ENCODE results near the gene FYTTD1.

The FYTTD1 gene

DNA sequence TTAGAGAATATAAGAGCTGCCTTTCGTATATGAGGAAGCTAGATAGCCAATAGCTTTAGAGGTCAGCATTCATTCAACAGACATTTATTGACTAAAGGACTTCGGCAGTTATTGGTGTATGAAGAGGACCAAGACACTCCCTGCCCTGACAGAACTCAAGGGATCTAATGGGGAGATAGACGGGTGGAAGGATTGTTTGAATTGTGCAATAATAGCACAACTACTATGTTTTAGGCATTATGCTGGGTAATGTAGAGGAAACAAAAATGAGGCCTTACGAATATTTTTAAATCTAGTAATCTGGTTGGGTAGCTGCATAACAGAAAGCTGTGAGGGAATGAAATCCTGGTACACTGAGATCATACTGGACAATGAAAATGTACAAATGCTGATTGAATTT, 46.4 kb downstream of the FYTTD1 start:
- H3K4me3 ChIP-seq (replicated peaks in 1 of 2; ENCODE audit: low read depth in 2 of 2, low read length in 2 of 2) = no peak overlapping the region
- TF ChIP-seq, protein P1, sequence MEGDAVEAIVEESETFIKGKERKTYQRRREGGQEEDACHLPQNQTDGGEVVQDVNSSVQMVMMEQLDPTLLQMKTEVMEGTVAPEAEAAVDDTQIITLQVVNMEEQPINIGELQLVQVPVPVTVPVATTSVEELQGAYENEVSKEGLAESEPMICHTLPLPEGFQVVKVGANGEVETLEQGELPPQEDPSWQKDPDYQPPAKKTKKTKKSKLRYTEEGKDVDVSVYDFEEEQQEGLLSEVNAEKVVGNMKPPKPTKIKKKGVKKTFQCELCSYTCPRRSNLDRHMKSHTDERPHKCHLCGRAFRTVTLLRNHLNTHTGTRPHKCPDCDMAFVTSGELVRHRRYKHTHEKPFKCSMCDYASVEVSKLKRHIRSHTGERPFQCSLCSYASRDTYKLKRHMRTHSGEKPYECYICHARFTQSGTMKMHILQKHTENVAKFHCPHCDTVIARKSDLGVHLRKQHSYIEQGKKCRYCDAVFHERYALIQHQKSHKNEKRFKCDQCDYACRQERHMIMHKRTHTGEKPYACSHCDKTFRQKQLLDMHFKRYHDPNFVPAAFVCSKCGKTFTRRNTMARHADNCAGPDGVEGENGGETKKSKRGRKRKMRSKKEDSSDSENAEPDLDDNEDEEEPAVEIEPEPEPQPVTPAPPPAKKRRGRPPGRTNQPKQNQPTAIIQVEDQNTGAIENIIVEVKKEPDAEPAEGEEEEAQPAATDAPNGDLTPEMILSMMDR (IDR thresholded peaks at IDR 0.05; ENCODE audit: low read depth, low read length) = no peak
- no peak for DNase-seq (ENCODE audit: low read depth in 2 of 2)

DNA sequence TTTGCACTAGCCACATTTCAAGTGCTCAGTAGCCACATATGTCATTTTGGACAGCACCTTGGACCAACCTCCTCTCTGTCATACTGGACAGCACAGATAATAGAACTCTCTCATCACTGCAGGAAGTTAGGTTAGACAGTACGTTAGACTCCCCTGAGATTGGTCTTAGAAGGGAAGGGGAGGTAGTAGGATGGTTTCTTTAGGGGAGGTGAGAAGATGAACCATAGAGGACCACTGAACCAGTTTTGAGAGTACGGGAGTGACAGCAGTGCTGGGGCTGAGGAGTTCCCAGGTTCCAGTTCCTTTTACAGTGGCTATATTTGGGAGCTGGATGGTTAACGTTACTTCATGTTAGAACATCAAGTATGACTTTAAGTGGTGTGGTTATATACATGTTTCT, 49.2 kb downstream of the FYTTD1 start:
- DNase-seq (ENCODE audit: low read depth in 2 of 2) = no peak
- TF ChIP-seq, protein P1 (IDR thresholded peaks at IDR 0.05; ENCODE audit: low read depth, low read length) = no peak
- H3K4me3 ChIP-seq (replicated peaks in 1 of 2; ENCODE audit: low read depth in 2 of 2, low read length in 2 of 2) = no peak overlapping the region

DNA sequence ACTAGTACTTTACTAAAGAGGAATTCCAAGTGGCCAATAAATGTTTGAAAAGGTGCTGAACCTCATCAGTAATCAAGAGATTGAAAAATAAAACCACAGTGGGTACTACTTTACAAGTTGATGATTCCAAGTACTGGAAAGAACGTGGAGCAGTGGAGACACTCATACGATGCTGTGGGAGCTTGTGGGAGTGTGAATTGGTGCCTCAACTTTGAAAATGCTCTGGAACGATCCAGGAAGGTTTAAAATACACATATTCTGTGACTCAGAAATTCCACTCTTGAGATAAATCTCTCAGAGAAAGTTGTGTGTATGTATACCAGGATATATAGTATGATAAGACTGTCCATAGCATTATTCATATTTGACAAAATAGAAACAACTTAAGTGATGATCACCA, 50.7 kb downstream of the FYTTD1 start:
- peak in 1 of 2 donors; percentile 23 for DNase-seq (ENCODE audit: low read depth in 2 of 2)
- TF ChIP-seq, protein P1 (IDR thresholded peaks at IDR 0.05; ENCODE audit: low read depth, low read length) = no peak
- no peak overlapping the region for H3K4me3 ChIP-seq (replicated peaks in 1 of 2; ENCODE audit: low read depth in 2 of 2, low read length in 2 of 2)

DNA sequence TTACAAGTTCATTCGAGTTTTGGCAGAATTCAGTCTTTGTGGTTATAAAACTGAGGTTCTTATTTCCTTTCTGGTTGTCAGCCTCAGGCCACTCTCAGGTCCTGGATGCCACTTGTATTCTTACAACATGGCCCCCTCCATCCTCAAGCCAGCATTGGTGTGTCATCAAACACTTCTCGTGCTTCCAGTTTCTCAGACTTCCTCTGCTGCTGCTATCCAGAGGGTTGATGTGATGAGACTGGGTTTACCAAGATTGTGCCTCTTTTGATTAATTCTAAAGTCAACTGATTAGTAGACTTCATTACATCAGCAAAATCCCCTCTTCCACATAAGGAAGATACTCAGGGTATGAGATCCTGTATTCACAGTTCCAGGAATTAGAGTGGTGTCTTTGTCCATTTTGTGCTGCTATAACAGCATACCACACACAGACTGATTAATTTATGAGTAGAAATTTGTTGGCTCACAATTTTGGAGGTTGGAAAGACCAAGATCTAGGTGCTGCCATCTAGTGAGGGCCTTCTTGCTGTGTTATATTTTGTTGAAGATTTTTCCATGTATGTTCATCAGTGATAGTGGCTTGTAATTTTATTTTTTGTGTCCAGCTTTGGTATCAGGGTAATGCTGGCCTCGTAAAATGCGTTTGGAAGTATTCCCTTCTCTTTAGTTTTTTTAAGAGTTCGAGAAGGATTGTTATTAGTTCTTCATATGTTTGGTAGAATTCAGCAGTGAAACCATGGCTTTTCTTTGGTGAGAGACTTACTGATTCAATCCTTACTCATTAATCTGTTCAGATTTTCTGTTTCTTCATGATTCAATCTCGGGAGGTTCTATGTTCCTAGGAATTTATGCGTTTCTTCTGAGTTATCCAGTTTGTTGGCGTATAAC, 52.5 kb downstream of the FYTTD1 start:
- DNase-seq (ENCODE audit: low read depth in 2 of 2) = peak; percentile 47 to 57
- no peak overlapping the region for H3K4me3 ChIP-seq (replicated peaks in 1 of 2; ENCODE audit: low read depth in 2 of 2, low read length in 2 of 2)
- TF ChIP-seq, protein P1 (IDR thresholded peaks at IDR 0.05; ENCODE audit: low read depth, low read length) = peak; percentile 35

DNA sequence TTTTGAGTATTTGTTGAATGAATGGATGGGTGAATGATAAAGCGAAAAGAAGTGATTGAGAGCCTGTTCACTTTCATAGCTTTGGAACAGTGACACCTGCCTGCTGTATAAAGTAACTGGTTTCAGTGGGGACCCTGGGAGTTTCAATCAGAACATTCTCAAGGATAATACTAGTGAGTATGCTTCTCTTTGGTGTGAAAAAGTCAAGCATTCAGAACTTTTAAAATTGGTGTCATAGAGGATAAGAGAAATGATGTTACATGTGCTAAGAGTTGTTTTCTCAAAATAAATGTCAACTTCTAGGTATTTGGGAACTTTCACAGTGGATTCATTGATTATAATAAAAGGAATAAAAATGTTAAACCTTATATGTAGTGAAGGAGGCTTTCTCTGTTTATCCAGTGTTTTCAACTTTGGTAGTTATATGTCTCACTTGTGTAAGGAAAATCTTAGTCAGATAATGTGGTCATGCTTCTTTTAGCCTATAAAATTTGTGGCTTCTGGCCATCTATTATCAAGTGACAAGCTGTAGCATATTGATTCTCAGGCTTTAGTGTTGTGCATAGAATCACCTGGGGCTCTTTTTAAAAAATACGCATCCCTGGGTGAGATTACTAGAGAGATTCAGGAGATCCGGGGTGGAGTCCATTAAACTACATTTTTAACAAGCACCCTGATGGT, 53.2 kb downstream of the FYTTD1 start:
- H3K4me3 ChIP-seq (replicated peaks in 1 of 2; ENCODE audit: low read depth in 2 of 2, low read length in 2 of 2) = no peak overlapping the region
- TF ChIP-seq, protein P1 (IDR thresholded peaks at IDR 0.05; ENCODE audit: low read depth, low read length) = peak; percentile 23
- no peak for DNase-seq (ENCODE audit: low read depth in 2 of 2)

DNA sequence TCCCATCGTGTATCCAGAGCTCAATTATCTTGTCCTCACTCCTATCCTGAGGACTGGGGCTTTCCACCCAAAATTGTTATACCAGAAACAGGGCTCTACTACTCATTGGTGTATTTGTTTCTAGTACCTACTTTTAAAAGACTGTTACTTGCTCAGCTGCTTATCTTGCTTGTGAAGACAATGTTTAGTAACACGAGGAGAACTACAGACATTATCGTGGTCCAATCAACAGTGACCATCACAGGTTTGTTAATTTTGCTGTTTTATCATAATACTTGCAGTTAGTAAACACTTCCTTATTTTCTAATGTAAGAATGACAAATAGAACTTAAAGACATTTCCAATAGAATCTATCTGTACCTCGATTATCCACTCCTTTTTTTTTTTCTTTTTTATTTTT, 54.8 kb downstream of the FYTTD1 start:
- H3K4me3 ChIP-seq (replicated peaks in 1 of 2; ENCODE audit: low read depth in 2 of 2, low read length in 2 of 2) = no peak overlapping the region
- no peak for DNase-seq (ENCODE audit: low read depth in 2 of 2)
- TF ChIP-seq, protein P1 (IDR thresholded peaks at IDR 0.05; ENCODE audit: low read depth, low read length) = no peak

All from cardiac fibroblast (primary cell).